Ascending aorta (tissue), 2 donors: ENCODE results near the gene C16orf74. TPM values are rescaled to one million over a fixed set of nuclear protein-coding genes. Genes with fewer than 3 reads are reported as not detected.

ENCODE experiments used
- DNase-seq, 2 donors: peaks; one replicate each; pipeline ENCODE4 v3.0.0-alpha.2; 2019; ENCODE audit warnings: low spot score in 2 of 2
- H3K27ac ChIP-seq, 2 donors: fragments of 200-600 bp; sonication (generic); one replicate each; pipeline ENCODE4 v1.5.1; 2016 to 2017; ENCODE audit warnings: mild to moderate bottlenecking in 1 of 2
- H3K27me3 ChIP-seq: fragments of 200-600 bp; sonication (generic); one replicate; pipeline ENCODE4 v1.5.1; 2017
- H3K36me3 ChIP-seq, 2 donors: fragments of 200-600 bp; sonication (generic); one replicate each; pipeline ENCODE4 v1.5.1; 2016
- H3K4me1 ChIP-seq, 2 donors: fragments of 200-600 bp; sonication (generic); one replicate each; pipeline ENCODE4 v1.5.1; 2016 to 2017; ENCODE audit warnings: mild to moderate bottlenecking in 1 of 2
- H3K4me3 ChIP-seq, 2 donors: fragments of 200-600 bp; sonication (generic); one replicate each; pipeline ENCODE4 v1.5.1; 2016 to 2017; ENCODE audit warnings: mild to moderate bottlenecking in 1 of 2
- H3K9me3 ChIP-seq, 2 donors: fragments of 200-600 bp; sonication (generic); one replicate each; pipeline ENCODE4 v1.5.1; 2016
- CTCF ChIP-seq, 3 experiments: fragments of 200-600 bp in 2 of 3; fragments of 450-650 bp in 1 of 3; sonication (generic) in 2 of 3; IDR thresholded peaks; one replicate each; pipeline ENCODE4 v1.5.1; 2016 to 2019; ENCODE audit warnings: antibody characterized with exemption in 3 of 3, mild to moderate bottlenecking in 1 of 3, moderate library complexity in 1 of 3
- intact Hi-C: fragments of 100-400 bp; cut with DNase I; formaldehyde crosslinking; loops from one replicate; pipeline ENCODE4 v1.15.1; 2023
- total RNA-seq: library from RNA; depleted of rRNA; stranded (reverse); fragments of >200 nt; gene quantifications from one replicate; pipeline ENCODE4 v1.1.0, GENCODE V29; 2016

Gene C16orf74
- total RNA-seq, 1 donor from 2014 or later = not detected

DNA sequence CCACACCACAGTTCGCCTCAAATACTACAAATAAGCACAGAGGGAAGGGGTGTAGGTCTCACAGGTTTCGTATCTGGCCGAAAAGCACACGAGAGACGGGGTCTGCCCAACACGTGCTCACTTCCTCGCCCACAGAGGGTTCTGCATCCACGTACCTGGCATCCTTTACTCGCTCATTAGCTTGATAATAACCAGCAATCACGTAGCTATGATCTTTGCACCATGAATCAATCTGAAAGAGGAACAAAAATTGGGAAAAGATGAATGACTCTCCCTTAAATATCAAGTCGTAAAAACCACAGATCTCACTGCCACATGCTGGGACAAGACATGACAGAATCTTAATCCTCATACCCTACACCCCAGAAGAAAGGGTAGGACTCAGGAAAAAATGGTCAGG, 37.9 kb upstream of the C16orf74 start:
- no peak for TF ChIP-seq CTCF (IDR thresholded peaks at IDR 0.05)
- Histone ChIP-seq H3K27me3 (no peaks in the 10 kb centered on the region), H3K36me3 (peaks cover 22 to 61% of the 10 kb centered on the region in 2 donors), H3K4me1 (no peaks in the 10 kb centered on the region), H3K27ac (no peak overlapping the region), H3K9me3 (no peaks in the 10 kb centered on the region), H3K4me3 (no peak overlapping the region)
- intact Hi-C loops = no loop called here
- DNase-seq = no peak

DNA sequence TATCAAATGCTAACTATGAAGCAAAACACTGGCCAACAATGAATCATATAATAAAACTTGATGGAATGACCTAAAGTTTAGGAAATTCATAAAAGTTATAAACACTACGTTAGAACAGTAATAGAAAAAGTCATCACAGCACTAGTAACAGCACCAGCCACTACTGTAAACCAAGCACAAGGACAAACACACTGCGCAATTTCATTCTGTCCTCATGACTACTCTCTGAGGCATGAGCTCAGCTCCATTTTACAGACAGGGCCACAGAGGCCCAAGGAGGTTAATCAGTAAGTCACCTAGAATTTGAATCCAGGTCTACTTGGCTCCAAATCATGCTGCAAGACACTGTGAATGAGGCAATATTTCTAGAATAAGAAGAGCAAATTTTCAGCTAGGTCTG, 35.0 kb upstream of the C16orf74 start:
- no peak for DNase-seq
- Histone ChIP-seq H3K27ac (no peak overlapping the region), H3K27me3 (no peaks in the 10 kb centered on the region), H3K4me3 (no peak overlapping the region), H3K9me3 (no peaks in the 10 kb centered on the region), H3K36me3 (peaks cover 19 to 43% of the 10 kb centered on the region in 2 donors), H3K4me1 (peaks cover 2 to 3% of the 10 kb centered on the region in 2 donors)
- TF ChIP-seq CTCF (IDR thresholded peaks at IDR 0.05) = no peak
- intact Hi-C loops = no loop called here

DNA sequence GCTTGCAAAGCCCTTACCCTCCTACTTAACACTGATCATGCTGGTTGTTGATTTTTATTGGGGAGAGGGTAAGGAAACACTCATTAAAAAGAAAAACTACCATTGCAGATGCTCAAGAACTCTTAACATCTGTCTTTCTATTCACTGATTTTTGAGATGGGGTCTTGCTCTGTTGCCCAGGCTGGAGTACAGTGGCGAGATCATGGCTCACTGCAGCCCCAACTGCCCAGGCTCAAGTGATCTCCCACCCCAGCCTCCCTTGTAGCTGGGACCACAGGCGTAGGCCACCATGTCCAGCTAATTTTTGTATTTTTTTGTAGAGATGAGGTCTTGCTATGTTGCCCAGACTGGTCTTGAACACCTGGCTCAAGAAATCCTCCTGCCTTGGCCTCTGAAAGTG, 33.9 kb upstream of the C16orf74 start:
- DNase-seq = no peak
- Histone ChIP-seq H3K4me3 (no peak overlapping the region), H3K9me3 (no peaks in the 10 kb centered on the region), H3K27ac (no peak overlapping the region), H3K4me1 (peaks cover 2 to 3% of the 10 kb centered on the region in 2 donors), H3K27me3 (no peaks in the 10 kb centered on the region), H3K36me3 (peaks cover 31 to 55% of the 10 kb centered on the region in 2 donors)
- intact Hi-C loops = no loop called here
- TF ChIP-seq CTCF (IDR thresholded peaks at IDR 0.05) = no peak

GRCh38 chr16:85783441-85783840, 32.5 kb upstream of the C16orf74 start:
- DNase-seq = no peak
- Histone ChIP-seq H3K27me3 (no peaks in the 10 kb centered on the region), H3K4me3 (no peak overlapping the region), H3K9me3 (no peaks in the 10 kb centered on the region), H3K4me1 (peaks cover 2 to 3% of the 10 kb centered on the region in 2 donors), H3K36me3 (peaks cover 39 to 62% of the 10 kb centered on the region in 2 donors), H3K27ac (no peak overlapping the region)
- no peak for TF ChIP-seq CTCF (IDR thresholded peaks at IDR 0.05)
- intact Hi-C loops = no loop called here

DNA sequence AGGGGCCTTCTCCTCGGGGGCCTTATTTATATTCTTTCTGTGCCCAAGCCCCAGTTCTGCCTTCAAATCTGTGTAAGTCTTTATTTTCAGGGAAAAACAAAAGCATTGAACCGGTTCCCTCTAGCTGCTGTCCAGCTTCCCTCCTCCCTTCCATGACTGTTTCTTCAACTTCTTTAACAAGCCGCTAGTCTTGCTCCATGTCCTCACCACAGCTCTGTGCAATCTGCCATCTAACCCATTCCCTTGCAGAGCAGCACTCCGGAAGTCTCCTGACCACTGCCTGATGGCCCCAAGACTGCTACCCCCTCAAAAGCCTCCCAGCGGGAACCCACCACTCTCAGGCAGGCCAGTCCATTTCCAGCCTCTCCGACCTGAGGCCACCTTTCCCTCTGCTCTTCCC, 31.6 kb upstream of the C16orf74 start:
- TF ChIP-seq CTCF (IDR thresholded peaks at IDR 0.05) = no peak
- Histone ChIP-seq H3K4me3 (no peak overlapping the region), H3K4me1 (peaks cover 2 to 3% of the 10 kb centered on the region in 2 donors), H3K27ac (no peak overlapping the region), H3K9me3 (no peaks in the 10 kb centered on the region), H3K27me3 (no peaks in the 10 kb centered on the region), H3K36me3 (peaks cover 34 to 62% of the 10 kb centered on the region in 2 donors)
- intact Hi-C loops = no loop called here
- no peak for DNase-seq
